ENCODE results near the gene OR52I1. TPM values are rescaled to one million over a fixed set of nuclear protein-coding genes. Genes with fewer than 3 reads are reported as not detected.

Gene OR52I1
- total RNA-seq, 2 donors from 2014 or later = not detected

DNA sequence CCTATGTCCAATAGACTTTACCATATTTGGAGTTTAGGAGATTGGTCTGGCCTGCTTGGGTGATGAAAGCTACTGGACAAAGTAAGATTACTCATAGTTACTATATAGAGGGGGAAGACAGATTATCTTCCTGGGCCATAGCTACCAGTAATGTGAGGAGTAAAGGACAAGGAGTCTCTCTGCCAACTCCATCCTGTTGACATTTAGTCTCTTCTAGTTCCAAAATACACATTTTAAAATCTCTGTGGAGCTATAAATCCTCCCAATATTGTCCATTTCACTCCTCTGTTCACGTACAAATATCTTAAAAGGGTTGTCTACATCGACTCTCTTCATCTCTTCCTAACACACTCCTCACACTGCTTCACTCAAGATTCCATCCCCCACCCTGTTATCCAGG lies 42.3 kb downstream of the OR52I1 start:
- no peak for TF ChIP-seq CTCF (conservative IDR thresholded peaks at IDR 0.05)
- H3K27ac Mint-ChIP-seq = no peak overlapping the region
- 93 to 100% methylated on average over 2 of the region's 2 CpGs for WGBS, 2 experiments (ENCODE audit: insufficient coverage in 1 of 2, insufficient read length in 1 of 2)
- Histone ChIP-seq H3K36me3 (ENCODE audit: control insufficient read depth, insufficient read depth, low read length) (no peaks in the 10 kb centered on the region), H3K27ac (ENCODE audit: low read depth, low read length) (no peak overlapping the region), H3K27me3 (ENCODE audit: control insufficient read depth, insufficient read depth, low read length, poor library complexity, severe bottlenecking) (peaks cover 34% of the 10 kb centered on the region), H3K4me3 (ENCODE audit: low read length) (no peak overlapping the region), H3K4me1 (ENCODE audit: control insufficient read depth, insufficient read depth, low read length) (no peaks in the 10 kb centered on the region), H3K9me3 (ENCODE audit: control insufficient read depth, low read length) (no peaks in the 10 kb centered on the region), H3K9ac (ENCODE audit: extremely low read depth, low read length, poor library complexity, severe bottlenecking) (no peak overlapping the region)
- DNase-seq = no peak
- peaks cover 11% of the 10 kb centered on the region for H3K9me3 Mint-ChIP-seq
- H3K36me3 Mint-ChIP-seq (ENCODE audit: low read depth) = no peaks in the 10 kb centered on the region
- H3K27me3 Mint-ChIP-seq (ENCODE audit: insufficient read depth) = peaks cover 6% of the 10 kb centered on the region
- H3K4me1 Mint-ChIP-seq = no peaks in the 10 kb centered on the region
- H3K4me3 Mint-ChIP-seq = no peak overlapping the region

DNA sequence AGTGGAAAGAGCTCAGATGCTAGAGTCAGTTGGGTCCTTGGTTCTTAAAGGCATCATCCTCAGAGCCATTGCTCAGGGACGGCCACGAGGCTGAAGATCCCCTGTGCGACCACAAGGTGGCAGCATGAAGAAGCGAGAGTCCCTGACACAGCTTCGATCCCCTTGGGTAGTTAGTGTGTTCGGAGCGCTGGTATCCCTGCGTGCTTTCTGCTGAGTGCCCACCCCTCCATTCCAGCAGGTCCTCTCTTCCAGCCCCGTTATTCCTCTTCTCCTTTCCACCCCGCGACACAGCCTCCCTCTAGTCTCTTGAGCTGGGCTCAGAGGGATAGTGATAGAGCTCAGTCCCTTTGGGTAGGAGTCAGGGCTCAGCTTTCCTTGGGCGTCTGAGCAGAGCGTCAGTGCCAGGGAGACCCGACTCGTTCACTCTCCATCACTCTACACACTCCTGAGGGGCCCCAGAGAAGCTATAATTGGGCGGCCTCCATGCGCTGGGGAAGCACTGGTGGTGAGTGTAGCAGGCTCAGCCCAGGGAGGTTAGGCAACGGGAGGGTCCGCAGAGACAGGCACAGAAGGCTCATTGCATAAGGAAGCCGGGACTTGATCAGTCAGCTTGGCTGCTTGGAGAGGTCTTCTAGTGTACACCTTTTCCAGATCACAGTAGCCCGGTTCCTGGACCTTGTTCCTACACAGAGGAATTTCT lies 43.3 kb downstream of the OR52I1 start, which contains the start of gene OR51D1:
Gene OR51D1, plus strand, starts transcription at position 516 of the 700 bp plus-strand sequence. CDS start 2,314 bp downstream, outside the sequence.
- H3K9me3 ChIP-seq (ENCODE audit: control insufficient read depth, low read length) = no peaks in the 10 kb centered on the region
- peaks cover 34% of the 10 kb centered on the region for H3K27me3 ChIP-seq (ENCODE audit: control insufficient read depth, insufficient read depth, low read length, poor library complexity, severe bottlenecking)
- H3K4me1 ChIP-seq (ENCODE audit: control insufficient read depth, insufficient read depth, low read length) = no peaks in the 10 kb centered on the region
- H3K27ac Mint-ChIP-seq = no peak within 1 kb of the TSS
- peak; percentile 94 for DNase-seq
- H3K9me3 Mint-ChIP-seq = peaks cover 3% of the 10 kb centered on the region
- WGBS, 2 experiments (ENCODE audit: insufficient coverage in 1 of 2, insufficient read length in 1 of 2) = 45 to 93% methylated on average over 4 to 21 of the region's 21 CpGs
- H3K4me3 Mint-ChIP-seq = no peak within 1 kb of the TSS
- H3K4me3 ChIP-seq (ENCODE audit: low read length) = no peak within 1 kb of the TSS
- H3K36me3 ChIP-seq (ENCODE audit: control insufficient read depth, insufficient read depth, low read length) = no peaks in the 10 kb centered on the region
- H3K4me1 Mint-ChIP-seq = no peaks in the 10 kb centered on the region
- TF ChIP-seq CTCF (conservative IDR thresholded peaks at IDR 0.05) = peak; percentile 95
- H3K36me3 Mint-ChIP-seq (ENCODE audit: low read depth) = no peaks in the 10 kb centered on the region
- H3K27me3 Mint-ChIP-seq (ENCODE audit: insufficient read depth) = peaks cover 6% of the 10 kb centered on the region
- H3K27ac ChIP-seq (ENCODE audit: low read depth, low read length) = no peak within 1 kb of the TSS
- H3K9ac ChIP-seq (ENCODE audit: extremely low read depth, low read length, poor library complexity, severe bottlenecking) = no peak within 1 kb of the TSS

GRCh38 chr11:4637662-4638047 lies 43.8 kb downstream of the OR52I1 start:
- H3K9me3 ChIP-seq (ENCODE audit: control insufficient read depth, low read length) = no peaks in the 10 kb centered on the region
- WGBS, 2 experiments (ENCODE audit: insufficient coverage in 1 of 2, insufficient read length in 1 of 2) = 93 to 94% methylated on average over 3 of the region's 3 CpGs
- no peaks in the 10 kb centered on the region for H3K36me3 ChIP-seq (ENCODE audit: control insufficient read depth, insufficient read depth, low read length)
- no peak overlapping the region for H3K27ac Mint-ChIP-seq
- no peak for DNase-seq
- H3K4me1 Mint-ChIP-seq = no peaks in the 10 kb centered on the region
- H3K9ac ChIP-seq (ENCODE audit: extremely low read depth, low read length, poor library complexity, severe bottlenecking) = no peak overlapping the region
- TF ChIP-seq CTCF (conservative IDR thresholded peaks at IDR 0.05) = no peak
- no peak overlapping the region for H3K27ac ChIP-seq (ENCODE audit: low read depth, low read length)
- H3K4me3 ChIP-seq (ENCODE audit: low read length) = no peak overlapping the region
- peaks cover 8% of the 10 kb centered on the region for H3K27me3 Mint-ChIP-seq (ENCODE audit: insufficient read depth)
- H3K27me3 ChIP-seq (ENCODE audit: control insufficient read depth, insufficient read depth, low read length, poor library complexity, severe bottlenecking) = peaks cover 36% of the 10 kb centered on the region
- H3K9me3 Mint-ChIP-seq = no peaks in the 10 kb centered on the region
- no peak overlapping the region for H3K4me3 Mint-ChIP-seq
- no peaks in the 10 kb centered on the region for H3K36me3 Mint-ChIP-seq (ENCODE audit: low read depth)
- no peaks in the 10 kb centered on the region for H3K4me1 ChIP-seq (ENCODE audit: control insufficient read depth, insufficient read depth, low read length)
